NT2/D1 (cell line): ENCODE data around the gene DHRS12.

Source experiments
- DNase-seq: peaks from one replicate; pipeline ENCODE4 v3.0.0-alpha.2; 2011; ENCODE audit warnings: low read depth, low spot score
- H3K27me3 ChIP-seq: 2 replicates; pipeline ENCODE4 v1.6.0; 2011; ENCODE audit warnings: mild to moderate bottlenecking; ENCODE audit not compliant: insufficient read length, insufficient read depth
- H3K36me3 ChIP-seq: 2 replicates; pipeline ENCODE4 v1.6.1; 2011; ENCODE audit warnings: mild to moderate bottlenecking, low read length, mixed read lengths; ENCODE audit not compliant: insufficient read depth, insufficient read length
- H3K4me1 ChIP-seq: 2 replicates; pipeline ENCODE4 v1.5.1; 2011; ENCODE audit not compliant: insufficient read depth, insufficient read length
- H3K4me3 ChIP-seq: 2 replicates; pipeline ENCODE4 v1.5.1; 2011; ENCODE audit warnings: low read depth; ENCODE audit not compliant: insufficient read length
- H3K9ac ChIP-seq: 2 replicates; pipeline ENCODE4 v1.6.0; 2011; ENCODE audit warnings: low read depth; ENCODE audit not compliant: insufficient read length
- H3K9me3 ChIP-seq: 2 replicates; pipeline ENCODE4 v1.5.1; 2011; ENCODE audit warnings: mild to moderate bottlenecking, low read length; ENCODE audit not compliant: insufficient read depth
- SUZ12 ChIP-seq: IDR thresholded peaks from 2 replicates; pipeline ENCODE4 v1.6.1; 2011; ENCODE audit not compliant: insufficient read length, insufficient read depth; ENCODE audit errors: extremely low read depth
- YY1 ChIP-seq: IDR thresholded peaks from 2 replicates; pipeline ENCODE4 v1.6.1; 2011; ENCODE audit not compliant: insufficient read length, insufficient read depth
- ZNF274 ChIP-seq: IDR thresholded peaks from 2 replicates; pipeline ENCODE4 v1.6.1; 2011; ENCODE audit warnings: mild to moderate bottlenecking, low read depth, low read length

DHRS12 gene

DNA sequence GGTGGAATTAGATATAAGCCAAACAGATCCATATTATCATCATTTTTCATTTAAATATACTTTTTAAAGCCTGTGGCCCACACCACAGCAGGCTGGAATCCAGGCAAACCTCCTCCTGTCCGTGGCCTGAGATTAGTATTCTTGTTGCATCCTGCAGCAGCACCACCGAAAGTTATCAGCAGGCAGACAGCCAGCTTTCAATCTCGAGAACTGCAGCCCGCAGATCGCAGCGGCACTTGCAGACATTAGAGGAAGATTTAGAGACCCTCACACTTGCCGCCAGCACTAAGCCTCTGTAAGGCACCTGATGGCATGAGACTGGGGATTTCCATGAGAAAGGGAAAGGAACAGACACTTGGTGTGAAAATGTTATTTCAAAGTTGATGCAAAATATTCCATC is 7.4 kb downstream of the DHRS12 start:
- TF ChIP-seq ZNF274 (no peak), SUZ12 (no peak), YY1 (no peak)
- Histone ChIP-seq H3K9ac (no peak overlapping the region), H3K4me3 (no peak overlapping the region), H3K36me3 (no peaks in the 10 kb centered on the region), H3K4me1 (no peaks in the 10 kb centered on the region), H3K9me3 (no peaks in the 10 kb centered on the region), H3K27me3 (no peaks in the 10 kb centered on the region)
- DNase-seq, result no peak

DNA sequence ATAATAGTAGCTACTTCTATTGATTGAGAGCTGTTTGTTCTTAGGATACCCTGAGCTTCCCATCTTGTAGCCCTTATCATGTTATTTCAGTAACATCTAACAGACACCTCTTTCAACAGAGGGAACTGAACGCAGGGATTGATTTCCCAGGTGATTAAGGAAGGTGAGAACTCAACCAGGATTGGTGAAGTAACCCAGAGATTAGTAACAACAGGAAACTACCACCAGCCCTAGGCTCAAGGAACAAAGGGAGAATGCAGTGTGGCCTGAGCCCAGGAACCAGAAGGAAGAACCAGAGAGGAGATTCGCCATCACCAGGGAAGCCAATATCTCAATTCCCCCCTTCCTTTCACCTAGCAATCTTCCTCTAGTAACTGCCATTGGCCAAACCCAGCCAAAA is 8.5 kb downstream of the DHRS12 start:
- Histone ChIP-seq H3K36me3 (no peaks in the 10 kb centered on the region), H3K9me3 (no peaks in the 10 kb centered on the region), H3K4me3 (no peak overlapping the region), H3K4me1 (no peaks in the 10 kb centered on the region), H3K9ac (no peak overlapping the region), H3K27me3 (no peaks in the 10 kb centered on the region)
- TF ChIP-seq ZNF274 (no peak), YY1 (no peak), SUZ12 (no peak)
- no peak for DNase-seq

DNA sequence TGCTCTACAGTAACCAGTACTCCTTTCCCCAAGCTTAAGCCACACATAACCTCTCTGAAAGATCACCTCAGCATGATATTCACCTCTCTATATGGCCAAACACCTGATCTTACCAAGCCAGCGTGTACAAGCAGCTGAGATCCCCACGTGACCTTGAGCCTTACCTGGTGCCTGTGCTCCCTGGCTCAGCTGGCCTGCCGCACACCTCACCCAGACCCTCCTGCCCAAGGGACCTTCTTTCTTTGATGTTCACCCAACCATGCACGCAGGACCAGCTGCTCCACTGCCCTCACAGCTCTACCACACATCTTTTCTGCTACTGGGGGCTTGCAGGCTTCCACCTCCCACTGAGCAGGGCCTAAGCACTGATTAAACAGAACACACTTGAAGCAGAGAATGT is 9.0 kb downstream of the DHRS12 start:
- Histone ChIP-seq H3K27me3 (no peaks in the 10 kb centered on the region), H3K9ac (no peak overlapping the region), H3K36me3 (no peaks in the 10 kb centered on the region), H3K9me3 (no peaks in the 10 kb centered on the region), H3K4me1 (no peaks in the 10 kb centered on the region), H3K4me3 (no peak overlapping the region)
- no peak for DNase-seq
- no peak for TF ChIP-seq YY1
- TF ChIP-seq ZNF274, result no peak
- no peak for TF ChIP-seq SUZ12

DNA sequence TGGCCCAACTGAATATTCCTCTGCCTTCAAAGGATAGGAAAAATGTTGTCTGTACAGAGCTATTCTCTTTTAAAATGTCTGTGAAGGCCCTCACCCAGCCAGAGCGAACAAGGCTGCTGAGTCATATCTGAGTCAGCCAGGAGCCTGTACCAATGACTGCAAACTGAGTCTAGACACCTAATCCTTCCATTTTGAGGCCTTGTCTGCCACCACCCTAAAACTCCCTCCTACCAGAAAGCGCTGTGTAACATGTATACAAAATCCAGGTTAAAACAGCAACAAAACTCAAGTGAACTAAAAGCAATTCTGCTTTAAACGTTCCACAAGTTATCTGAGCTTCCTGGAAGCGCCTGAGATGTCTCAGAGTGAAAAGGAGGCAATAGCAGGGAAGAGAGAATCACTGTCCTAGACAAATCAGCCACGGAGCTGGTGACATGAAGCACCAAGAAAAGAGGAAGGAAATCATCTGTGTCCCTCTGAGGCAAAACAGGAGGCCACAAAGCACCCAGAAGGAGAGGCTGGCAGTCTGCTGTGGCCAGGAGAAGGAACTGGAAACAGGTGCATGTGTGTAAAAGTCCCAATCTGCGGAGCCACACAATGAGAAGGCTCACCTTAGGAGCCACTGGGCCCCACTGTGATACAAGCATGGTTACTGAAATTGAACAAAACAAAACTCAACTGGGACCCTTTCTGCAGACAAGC is 10.2 kb downstream of the DHRS12 start:
- Histone ChIP-seq H3K9me3 (no peaks in the 10 kb centered on the region), H3K4me1 (no peaks in the 10 kb centered on the region), H3K4me3 (no peak overlapping the region), H3K27me3 (no peaks in the 10 kb centered on the region), H3K9ac (no peak overlapping the region), H3K36me3 (no peaks in the 10 kb centered on the region)
- no peak for DNase-seq
- TF ChIP-seq YY1 (no peak), SUZ12 (no peak), ZNF274 (no peak)

DNA sequence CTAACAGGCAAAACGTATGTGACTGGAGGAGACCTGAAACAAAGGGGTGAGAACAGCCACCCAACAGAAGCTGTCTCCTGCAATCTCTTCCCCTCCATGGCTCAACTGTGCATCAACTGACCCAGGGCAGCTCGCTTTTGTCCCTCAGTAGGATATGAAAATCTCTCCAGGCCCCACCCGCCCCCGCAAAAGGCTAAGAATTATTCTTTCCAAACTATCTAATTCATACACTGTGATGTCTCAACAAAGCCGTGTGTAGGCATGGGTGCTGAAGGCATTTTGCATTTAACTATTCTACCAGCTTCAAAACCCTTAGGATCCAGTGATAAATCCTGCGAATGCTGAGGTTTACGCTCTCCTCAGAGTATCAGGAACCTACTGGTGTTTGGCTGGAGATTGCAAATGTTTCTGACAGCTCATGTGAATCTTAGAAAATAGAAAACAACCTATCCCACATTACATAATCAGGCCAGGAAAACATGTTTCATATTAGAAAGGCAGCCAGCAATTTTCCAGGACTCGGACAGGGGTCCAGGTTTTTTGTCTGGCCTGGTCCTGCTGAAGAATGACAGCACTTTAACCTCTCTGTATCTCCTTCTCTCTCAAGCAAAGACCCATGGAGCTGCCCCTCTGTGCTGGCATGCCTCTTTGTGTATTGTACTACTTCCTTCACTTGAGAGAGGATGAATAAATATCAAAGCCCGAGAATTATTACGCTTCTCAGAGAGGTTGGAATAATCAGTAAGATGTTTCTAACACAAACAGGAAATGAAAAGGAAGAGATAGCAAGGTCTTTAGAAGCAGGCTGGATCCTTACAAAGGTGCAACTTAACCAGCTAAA is 17.3 kb downstream of the DHRS12 start:
- DNase-seq, result no peak
- Histone ChIP-seq H3K4me3 (no peak overlapping the region), H3K36me3 (no peaks in the 10 kb centered on the region), H3K27me3 (no peaks in the 10 kb centered on the region), H3K4me1 (no peaks in the 10 kb centered on the region), H3K9me3 (no peaks in the 10 kb centered on the region), H3K9ac (no peak overlapping the region)
- TF ChIP-seq ZNF274, result no peak
- no peak for TF ChIP-seq SUZ12
- no peak for TF ChIP-seq YY1

DNA sequence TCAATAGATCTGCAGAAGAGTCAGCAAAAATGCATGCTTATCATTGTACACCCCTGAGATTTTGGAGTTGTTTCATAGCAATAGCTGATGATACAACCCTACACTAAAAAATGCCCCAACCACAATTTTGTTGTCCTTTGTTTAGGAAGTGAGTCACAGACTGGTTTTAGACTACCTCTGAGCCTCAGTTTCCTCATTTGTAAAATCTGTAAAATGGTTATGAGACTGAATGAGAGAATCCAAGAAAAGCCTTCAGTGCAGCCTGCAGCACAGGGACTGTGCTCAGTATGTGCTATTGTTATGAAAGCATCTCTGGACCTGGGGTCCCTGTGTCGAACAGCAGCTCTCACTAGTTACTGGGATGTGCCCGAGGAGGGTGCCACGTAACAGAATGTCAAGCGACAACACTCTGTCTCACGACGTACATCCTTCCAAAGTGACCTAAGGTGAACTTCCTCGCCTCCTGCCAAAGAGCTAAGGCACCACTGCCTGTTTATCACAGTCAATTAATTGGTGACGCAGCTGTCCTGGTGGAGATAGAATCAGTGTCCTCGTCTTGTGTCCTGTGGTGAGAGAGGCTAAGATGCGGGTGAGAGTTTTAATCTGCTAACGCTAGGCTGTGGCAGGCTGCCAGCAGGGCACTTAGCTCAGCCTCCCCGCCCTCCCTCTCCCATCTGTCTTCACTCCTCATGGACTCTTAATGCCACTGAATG is 18.1 kb downstream of the DHRS12 start:
- H3K4me3 ChIP-seq, result no peak overlapping the region
- H3K4me1 ChIP-seq, result no peaks in the 10 kb centered on the region
- TF ChIP-seq SUZ12 (no peak), YY1 (no peak), ZNF274 (no peak)
- no peaks in the 10 kb centered on the region for H3K9me3 ChIP-seq
- no peak for DNase-seq
- H3K9ac ChIP-seq, result no peak overlapping the region
- no peaks in the 10 kb centered on the region for H3K36me3 ChIP-seq
- H3K27me3 ChIP-seq, result no peaks in the 10 kb centered on the region

DNA sequence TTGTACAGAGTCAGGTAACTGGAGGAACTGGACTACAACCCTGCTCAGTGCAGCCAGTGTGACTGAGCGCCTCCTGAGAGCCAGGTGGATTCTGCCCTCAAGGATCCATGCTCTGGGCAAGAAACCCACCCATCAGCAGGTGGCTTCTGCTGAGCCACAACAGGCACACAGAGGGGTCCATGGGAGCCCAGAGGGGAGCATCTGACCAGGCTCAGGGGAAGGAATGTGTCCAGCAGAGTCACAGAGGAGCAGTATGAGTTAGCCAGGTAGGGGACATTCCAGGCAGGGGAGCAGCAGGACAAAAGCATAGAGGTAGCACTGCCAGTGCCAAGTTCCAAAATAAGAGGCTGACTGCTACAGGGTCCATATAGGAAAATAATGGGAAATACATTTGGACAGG is 19.9 kb downstream of the DHRS12 start:
- Histone ChIP-seq H3K27me3 (no peaks in the 10 kb centered on the region), H3K4me1 (no peaks in the 10 kb centered on the region), H3K9me3 (no peaks in the 10 kb centered on the region), H3K36me3 (no peaks in the 10 kb centered on the region), H3K9ac (no peak overlapping the region), H3K4me3 (no peak overlapping the region)
- DNase-seq, result no peak
- TF ChIP-seq YY1 (no peak), ZNF274 (no peak), SUZ12 (no peak)
